WTC11 (cell line): Measurements from ENCODE around the gene EXOC6. TPM values are rescaled to one million over a fixed set of nuclear protein-coding genes. Genes with fewer than 3 reads are reported as not detected.

Experiments
- ATAC-seq: fragments of 200-7000 bp; cut with Tn5 transposase; 2 replicates; pipeline ENCODE4 v1.10.0; 2021; ENCODE audit warnings: mild to moderate bottlenecking, moderate library complexity
- CTCF ChIA-PET: fragments of 300-600 bp; sonication (Branson Sonifier 250); formaldehyde crosslinking; loops from one replicate; lab custom pipeline; 2021; ENCODE audit warnings: antibody characterized with exemption; lab: Charles Lee
- POLR2A ChIA-PET: fragments of 350-600 bp; sonication (Branson Sonifier 250); formaldehyde crosslinking; loops from one replicate; lab custom pipeline; 2021; ENCODE audit warnings: antibody characterized with exemption; lab: Charles Lee
- DNase-seq: peaks from one replicate; pipeline ENCODE4 v3.0.0; 2021; ENCODE audit warnings: low spot score
- H3K27ac Mint-ChIP-seq: 2 replicates; pipeline ENCODE4 v1.8.0; 2021; ENCODE audit warnings: mixed read lengths
- H3K27me3 Mint-ChIP-seq: 2 replicates; pipeline ENCODE4 v1.8.0; 2021; ENCODE audit warnings: low read depth, mild to moderate bottlenecking, moderate library complexity, mixed read lengths
- H3K36me3 Mint-ChIP-seq: 2 replicates; pipeline ENCODE4 v1.8.0; 2021; ENCODE audit warnings: mixed read lengths
- H3K4me1 Mint-ChIP-seq: 2 replicates; pipeline ENCODE4 v1.8.0; 2022; ENCODE audit warnings: mixed read lengths
- H3K4me3 Mint-ChIP-seq: 2 replicates; pipeline ENCODE4 v1.8.0; 2021; ENCODE audit warnings: mild to moderate bottlenecking, moderate library complexity, mixed read lengths
- H3K9me3 Mint-ChIP-seq: 2 replicates; pipeline ENCODE4 v1.8.0; 2021; ENCODE audit warnings: mixed read lengths
- CBFB ChIP-seq: sonication (generic); formaldehyde crosslinking; IDR thresholded peaks from 2 replicates; pipeline ENCODE4 v1.8.1; 2022; ENCODE audit warnings: mild to moderate bottlenecking, low read depth, missing genetic modification reagents
- CREB1 ChIP-seq: sonication (generic); formaldehyde crosslinking; IDR thresholded peaks from 2 replicates; pipeline ENCODE4 v1.8.0; 2023; ENCODE audit warnings: mild to moderate bottlenecking, missing genetic modification reagents
- ELF4 ChIP-seq: sonication (generic); formaldehyde crosslinking; IDR thresholded peaks from 2 replicates; pipeline ENCODE4 v1.8.1; 2022; ENCODE audit warnings: low read depth, mild to moderate bottlenecking, moderate library complexity, missing genetic modification reagents
- ESRRA ChIP-seq: sonication (generic); formaldehyde crosslinking; IDR thresholded peaks from 2 replicates; pipeline ENCODE4 v1.8.1; 2022; ENCODE audit warnings: mild to moderate bottlenecking, missing genetic modification reagents, borderline replicate concordance
- GRHL2 ChIP-seq: fragments of 250-450 bp; sonication (Bioruptor Pico); IDR thresholded peaks from 2 replicates; pipeline ENCODE4 v1.8.0; 2022; ENCODE audit warnings: mild to moderate bottlenecking, moderate library complexity; ENCODE audit not compliant: insufficient replicate concordance, severe bottlenecking
- NR2C2 ChIP-seq: sonication (generic); formaldehyde crosslinking; IDR thresholded peaks from 2 replicates; pipeline ENCODE4 v1.8.0; 2022; ENCODE audit warnings: mild to moderate bottlenecking, missing genetic modification reagents
- OVOL2 ChIP-seq: fragments of 250-450 bp; sonication (Bioruptor Pico); IDR thresholded peaks from 2 replicates; pipeline ENCODE4 v1.9.0; 2021; ENCODE audit warnings: mild to moderate bottlenecking, borderline replicate concordance
- SMAD3 ChIP-seq: sonication (generic); formaldehyde crosslinking; IDR thresholded peaks from 2 replicates; pipeline ENCODE4 v1.8.0; 2022; ENCODE audit warnings: missing genetic modification reagents, mild to moderate bottlenecking, borderline replicate concordance
- ZNF121 ChIP-seq: sonication (generic); formaldehyde crosslinking; IDR thresholded peaks from 2 replicates; pipeline ENCODE4 v1.8.0; 2023; ENCODE audit warnings: missing genetic modification reagents
- ZNF232 ChIP-seq: sonication (generic); formaldehyde crosslinking; IDR thresholded peaks from 2 replicates; pipeline ENCODE4 v1.8.0; 2022; ENCODE audit warnings: mild to moderate bottlenecking, missing genetic modification reagents
- ZNF396 ChIP-seq: fragments of 250-450 bp; sonication (Bioruptor Pico); IDR thresholded peaks from 2 replicates; pipeline ENCODE4 v1.8.0; 2021; ENCODE audit warnings: mild to moderate bottlenecking, moderate library complexity, borderline replicate concordance
- ZNF423 ChIP-seq: fragments of 250-450 bp; sonication (Bioruptor Pico); IDR thresholded peaks from 2 replicates; pipeline ENCODE4 v2.1.2; 2022; ENCODE audit warnings: mild to moderate bottlenecking, moderate library complexity
- ZNF532 ChIP-seq: fragments of 250-450 bp; sonication (Bioruptor Pico); IDR thresholded peaks from 2 replicates; pipeline ENCODE4 v1.9.0; 2021; ENCODE audit warnings: mild to moderate bottlenecking, borderline replicate concordance
- total RNA-seq: library from RNA; stranded (reverse); gene quantifications from 3 replicates; pipeline ENCODE4 v1.2.3, GENCODE V29; 2021
- TF ChIP-seq, protein P1 (sequence below): sonication (generic); formaldehyde crosslinking; IDR thresholded peaks from 2 replicates; pipeline ENCODE4 v1.8.0; 2022; ENCODE audit warnings: mild to moderate bottlenecking, missing genetic modification reagents
- TF ChIP-seq, protein P2 (sequence below): sonication (generic); formaldehyde crosslinking; conservative IDR thresholded peaks from 2 replicates; pipeline ENCODE4 v1.8.1; 2023; ENCODE audit warnings: mild to moderate bottlenecking, low read depth, missing genetic modification reagents, moderate library complexity
- TF ChIP-seq, protein P3 (sequence below): sonication (generic); formaldehyde crosslinking; IDR thresholded peaks from 2 replicates; pipeline ENCODE4 v1.8.1; 2023; ENCODE audit warnings: mild to moderate bottlenecking, missing genetic modification reagents, moderate library complexity

The EXOC6 gene
- total RNA-seq, 1 experiment from 2014 or later: 5.0 TPM

- H3K4me1 Mint-ChIP-seq: peaks cover 46% of the 10 kb centered on the region
- TF ChIP-seq OVOL2 (CRISPR knock-in tag): no peak
- TF ChIP-seq, protein P1, sequence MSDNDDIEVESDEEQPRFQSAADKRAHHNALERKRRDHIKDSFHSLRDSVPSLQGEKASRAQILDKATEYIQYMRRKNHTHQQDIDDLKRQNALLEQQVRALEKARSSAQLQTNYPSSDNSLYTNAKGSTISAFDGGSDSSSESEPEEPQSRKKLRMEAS (CRISPR knock-in tag): peak; percentile 46; the same call in 1 of the 2 replicates
- no peak for DNase-seq
- peaks cover 87% of the 10 kb centered on the region for H3K27me3 Mint-ChIP-seq
- H3K36me3 Mint-ChIP-seq: no peaks in the 10 kb centered on the region; the same call in 1 of the 2 replicates
- no peaks in the 10 kb centered on the region for H3K9me3 Mint-ChIP-seq
- no peak; the same call in 1 of the 2 replicates for ATAC-seq
- H3K4me3 Mint-ChIP-seq: peak overlapping the region; percentile 67
- H3K27ac Mint-ChIP-seq: no peak overlapping the region
- ChIA-PET POLR2A (interaction anchor here (1.2 kb wide), 1 partner anchor 12 kb away, joined by 4 read pairs; the partner anchor contains the start of gene CYP26A1), CTCF (interaction anchor here (0.7 to 9.8 kb wide), 12 partner anchors 14 to 422 kb away, joined by 3 to 106 read pairs (median 4); partner anchors contain the start of gene CYP26A1)
Observed at GRCh38 chr10:93060887-93061593, 212.7 kb downstream of the EXOC6 start.

DNA sequence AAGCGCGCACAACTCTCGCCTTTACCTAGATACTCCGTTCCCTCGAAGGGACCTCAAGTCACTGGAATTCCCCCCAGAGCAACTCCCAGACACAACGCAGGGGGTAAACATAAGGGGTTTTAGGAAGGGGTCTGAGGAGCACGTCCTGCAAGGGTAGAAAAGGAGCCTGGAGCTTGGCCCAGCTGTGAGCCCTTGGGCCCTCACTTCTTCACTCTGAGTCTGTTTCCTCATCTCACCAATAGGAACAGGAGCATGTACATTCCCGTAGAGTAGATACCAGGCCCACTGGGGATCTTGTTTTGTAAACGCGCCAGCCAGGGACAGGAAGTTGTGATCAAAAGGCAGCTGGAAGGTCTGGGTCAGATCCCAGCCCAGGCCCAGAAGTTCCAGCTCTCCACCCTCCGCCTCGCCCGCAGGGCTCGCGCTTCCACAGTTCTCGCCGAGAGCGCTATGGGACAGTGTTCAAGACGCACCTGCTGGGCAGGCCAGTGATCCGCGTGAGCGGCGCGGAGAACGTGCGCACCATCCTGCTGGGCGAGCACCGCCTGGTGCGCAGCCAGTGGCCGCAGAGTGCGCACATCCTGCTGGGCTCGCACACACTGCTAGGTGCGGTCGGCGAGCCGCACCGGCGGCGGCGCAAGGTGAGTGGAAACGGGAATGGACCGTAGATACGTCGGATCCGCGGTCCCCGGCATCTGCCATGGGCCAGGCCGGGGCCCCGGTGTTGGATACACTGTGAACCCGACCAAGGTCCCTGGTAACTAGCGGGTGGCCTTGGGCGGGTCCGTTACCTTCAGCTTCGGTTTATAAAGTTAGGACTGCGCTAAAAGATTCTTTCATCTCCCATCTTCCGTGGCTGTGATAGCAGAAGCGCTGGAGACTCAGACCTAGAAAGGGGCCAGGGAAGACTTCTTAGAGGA, 213.5 kb downstream of the EXOC6 start:
- Mint-ChIP-seq H3K4me1 (peaks cover 39% of the 10 kb centered on the region), H3K4me3 (peak overlapping the region; percentile 67), H3K36me3 (no peaks in the 10 kb centered on the region; the same call in 1 of the 2 replicates), H3K27me3 (peaks cover 95% of the 10 kb centered on the region), H3K9me3 (no peaks in the 10 kb centered on the region), H3K27ac (no peak overlapping the region)
- no peak for DNase-seq
- CTCF ChIA-PET: interaction anchor here (0.5 to 9.8 kb wide), 11 partner anchors 9 to 421 kb away, joined by 3 to 106 read pairs (median 4); partner anchors contain the start of gene CYP26A1
- POLR2A ChIA-PET: interaction anchor here (0.6 kb wide), 1 partner anchor 24 kb away, joined by 7 read pairs; no protein-coding TSS in a partner anchor
- TF ChIP-seq ZNF121 (peak; percentile 98), ZNF423 (CRISPR knock-in tag) (peak; percentile 3; the same call in 1 of the 2 replicates), NR2C2 (CRISPR knock-in tag) (no peak), ELF4 (CRISPR knock-in tag) (no peak)
- ATAC-seq: no peak

GRCh38 chr10:93062514-93063143, 214.3 kb downstream of the EXOC6 start:
- Mint-ChIP-seq H3K9me3 (no peaks in the 10 kb centered on the region), H3K4me1 (peaks cover 43% of the 10 kb centered on the region), H3K27ac (no peak overlapping the region), H3K36me3 (no peaks in the 10 kb centered on the region; the same call in 1 of the 2 replicates), H3K4me3 (peak overlapping the region; percentile 67), H3K27me3 (peaks cover 99% of the 10 kb centered on the region)
- POLR2A ChIA-PET: interaction anchor here (0.6 kb wide), 1 partner anchor 25 kb away, joined by 7 read pairs; no protein-coding TSS in a partner anchor
- peak; percentile 31 for ATAC-seq
- peak; percentile 70 for DNase-seq
- CTCF ChIA-PET: interaction anchor here (0.7 to 9.8 kb wide), 8 partner anchors 9 to 297 kb away, joined by 3 to 106 read pairs (median 4); partner anchors contain the start of gene CYP26A1
- no peak for TF ChIP-seq GRHL2
- TF ChIP-seq, protein P2, sequence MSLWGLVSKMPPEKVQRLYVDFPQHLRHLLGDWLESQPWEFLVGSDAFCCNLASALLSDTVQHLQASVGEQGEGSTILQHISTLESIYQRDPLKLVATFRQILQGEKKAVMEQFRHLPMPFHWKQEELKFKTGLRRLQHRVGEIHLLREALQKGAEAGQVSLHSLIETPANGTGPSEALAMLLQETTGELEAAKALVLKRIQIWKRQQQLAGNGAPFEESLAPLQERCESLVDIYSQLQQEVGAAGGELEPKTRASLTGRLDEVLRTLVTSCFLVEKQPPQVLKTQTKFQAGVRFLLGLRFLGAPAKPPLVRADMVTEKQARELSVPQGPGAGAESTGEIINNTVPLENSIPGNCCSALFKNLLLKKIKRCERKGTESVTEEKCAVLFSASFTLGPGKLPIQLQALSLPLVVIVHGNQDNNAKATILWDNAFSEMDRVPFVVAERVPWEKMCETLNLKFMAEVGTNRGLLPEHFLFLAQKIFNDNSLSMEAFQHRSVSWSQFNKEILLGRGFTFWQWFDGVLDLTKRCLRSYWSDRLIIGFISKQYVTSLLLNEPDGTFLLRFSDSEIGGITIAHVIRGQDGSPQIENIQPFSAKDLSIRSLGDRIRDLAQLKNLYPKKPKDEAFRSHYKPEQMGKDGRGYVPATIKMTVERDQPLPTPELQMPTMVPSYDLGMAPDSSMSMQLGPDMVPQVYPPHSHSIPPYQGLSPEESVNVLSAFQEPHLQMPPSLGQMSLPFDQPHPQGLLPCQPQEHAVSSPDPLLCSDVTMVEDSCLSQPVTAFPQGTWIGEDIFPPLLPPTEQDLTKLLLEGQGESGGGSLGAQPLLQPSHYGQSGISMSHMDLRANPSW (CRISPR knock-in tag): no peak
- peak; percentile 95 for TF ChIP-seq ESRRA (CRISPR knock-in tag)
- TF ChIP-seq ZNF532: no peak
- peak; percentile 93 for TF ChIP-seq CBFB (CRISPR knock-in tag)
- TF ChIP-seq SMAD3 (CRISPR knock-in tag): peak; percentile 70; the same call in 1 of the 2 replicates
- no peak for TF ChIP-seq ZNF396 (CRISPR knock-in tag)
- 0 out of 2 replicates have a peak, but pooled peaks have one; percentile 79 for TF ChIP-seq ZNF232 (CRISPR knock-in tag)
- peak; percentile 54; the same call in 1 of the 2 replicates for TF ChIP-seq CREB1 (CRISPR knock-in tag)
- TF ChIP-seq, protein P3, sequence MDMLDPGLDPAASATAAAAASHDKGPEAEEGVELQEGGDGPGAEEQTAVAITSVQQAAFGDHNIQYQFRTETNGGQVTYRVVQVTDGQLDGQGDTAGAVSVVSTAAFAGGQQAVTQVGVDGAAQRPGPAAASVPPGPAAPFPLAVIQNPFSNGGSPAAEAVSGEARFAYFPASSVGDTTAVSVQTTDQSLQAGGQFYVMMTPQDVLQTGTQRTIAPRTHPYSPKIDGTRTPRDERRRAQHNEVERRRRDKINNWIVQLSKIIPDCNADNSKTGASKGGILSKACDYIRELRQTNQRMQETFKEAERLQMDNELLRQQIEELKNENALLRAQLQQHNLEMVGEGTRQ (CRISPR knock-in tag): 0 out of 2 replicates have a peak, but pooled peaks have one; percentile 27
